ENCODE results near the gene ABLIM2.

ABLIM2 gene

DNA sequence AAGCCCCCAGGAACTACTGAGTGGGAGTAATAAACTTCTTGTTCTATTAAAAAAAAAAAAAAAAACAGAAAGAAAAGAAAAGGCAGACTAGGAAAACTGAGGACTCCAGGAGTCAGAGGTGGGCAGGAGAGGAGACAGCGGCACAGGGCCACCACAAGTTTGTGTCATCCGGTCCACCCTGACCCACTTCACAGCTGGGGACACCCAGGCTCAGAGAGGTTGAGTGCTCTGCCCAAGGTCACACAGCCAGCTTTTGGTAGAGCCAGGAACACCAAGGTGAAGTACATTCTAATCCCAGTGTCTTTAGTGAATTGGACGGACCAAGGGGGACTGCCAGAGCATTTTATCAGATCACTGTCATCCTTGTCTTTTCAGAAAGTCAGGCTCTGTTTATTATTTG, 16.4 kb upstream of the ABLIM2 start:
- no peak for DNase-seq

- DNase-seq, result no peak
Measured at GRCh38 chr4:8173492-8174242, 15.1 kb upstream of the ABLIM2 start.

DNA sequence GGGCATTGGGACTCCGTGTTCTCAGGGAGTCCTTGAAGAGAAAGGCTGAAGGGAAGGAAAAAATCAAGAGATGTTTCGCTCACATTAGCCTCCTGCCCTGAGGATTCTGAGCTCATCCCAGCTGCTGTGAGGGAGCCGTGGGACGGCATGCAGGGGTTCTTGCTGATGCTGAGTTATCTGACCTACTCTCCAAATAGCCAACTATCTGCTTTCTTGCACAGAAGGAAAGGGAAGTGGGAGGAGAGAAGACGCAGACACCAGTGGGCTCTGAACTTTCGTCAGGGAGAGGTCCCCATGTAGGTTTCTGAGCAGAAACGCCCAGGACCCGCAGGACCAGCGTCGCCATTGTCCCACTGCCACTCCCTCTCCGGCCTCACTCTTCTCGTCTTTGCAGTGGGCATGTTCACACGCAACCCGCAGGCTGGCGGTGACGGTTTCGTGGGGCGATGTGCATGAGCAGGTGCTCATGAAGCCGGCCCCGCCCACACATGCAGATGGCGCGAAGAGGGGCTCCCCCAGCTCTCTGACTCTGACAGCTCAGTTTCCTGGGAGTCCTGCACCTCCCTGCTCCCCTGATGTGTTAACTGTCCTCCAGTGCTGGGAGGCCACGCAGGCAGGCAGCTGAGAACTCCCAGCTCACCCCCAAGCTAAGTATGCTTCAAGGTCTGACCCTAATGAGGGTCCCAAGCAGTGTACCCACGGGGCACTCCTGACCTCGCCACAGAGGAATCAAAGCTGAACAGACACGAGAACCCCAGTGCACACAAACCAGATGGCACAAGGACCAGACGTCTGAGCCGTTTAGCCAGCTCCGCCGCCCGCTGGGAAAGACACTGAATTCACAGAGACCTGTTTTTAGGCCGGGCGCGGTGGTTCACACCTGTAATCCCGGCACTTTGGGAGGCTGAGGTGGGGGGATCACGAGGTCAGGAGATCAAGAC, 13.6 kb upstream of the ABLIM2 start:
- DNase-seq, result peak; percentile 63

DNA sequence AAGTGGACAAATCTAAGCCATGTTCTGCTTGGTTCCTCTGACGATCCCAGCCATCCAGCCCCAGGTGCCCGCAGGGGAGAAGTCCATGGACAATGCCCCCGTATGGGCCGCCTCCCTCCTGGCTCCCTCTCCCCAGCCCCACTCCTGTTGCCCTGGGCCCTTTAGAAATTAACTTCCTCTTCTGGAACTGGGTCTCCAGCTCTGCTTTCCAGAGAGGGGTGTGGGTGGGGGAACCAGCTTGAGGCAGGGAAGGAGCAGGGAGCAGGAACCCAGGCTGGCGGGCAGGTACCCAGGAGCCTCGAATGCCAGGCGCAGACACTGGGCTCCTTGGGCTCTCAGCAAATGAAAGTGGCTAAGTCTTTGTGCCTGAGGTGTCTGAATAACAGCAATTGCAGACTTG, 12.7 kb upstream of the ABLIM2 start:
- DNase-seq, result no peak

DNA sequence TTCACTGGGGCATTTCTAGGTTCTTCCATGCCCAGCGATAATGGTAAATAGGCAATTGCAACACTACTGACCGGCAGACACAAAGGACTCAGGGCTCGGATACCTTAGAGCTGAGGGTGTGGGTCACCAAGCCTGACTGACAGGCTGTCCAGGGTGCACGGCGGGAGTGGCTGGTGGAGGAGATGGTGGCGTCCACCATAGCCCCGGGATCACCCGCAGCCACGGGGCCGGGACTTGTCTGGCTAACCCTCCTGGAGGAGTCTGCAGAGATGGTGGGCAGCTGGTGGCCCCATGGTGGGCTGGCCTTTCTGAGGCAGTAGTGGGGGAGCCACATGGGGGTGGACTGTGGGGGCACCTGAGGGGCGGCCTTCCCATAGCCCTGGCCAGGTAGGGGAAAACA, 11.7 kb upstream of the ABLIM2 start:
- no peak for DNase-seq

DNA sequence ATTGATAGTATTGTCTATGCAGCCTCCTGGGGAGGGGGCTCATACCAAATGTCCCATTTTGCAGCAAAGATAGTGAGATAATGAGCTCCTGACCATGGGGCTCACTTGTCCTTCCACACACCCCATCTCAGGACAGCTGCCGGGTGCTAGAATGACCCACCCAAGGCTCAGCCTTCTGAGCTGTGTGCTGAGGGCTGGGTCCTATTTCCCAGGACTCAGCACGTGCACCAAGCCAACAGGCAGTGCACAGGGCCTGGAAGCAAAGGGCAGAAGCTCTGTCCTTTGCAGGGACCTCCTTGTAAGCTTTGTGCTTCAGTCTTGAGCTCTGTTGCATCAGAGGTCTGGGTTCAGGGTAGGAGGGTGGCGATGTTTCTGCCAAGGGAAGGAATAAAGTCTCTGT, 11.2 kb upstream of the ABLIM2 start:
- no peak for DNase-seq

DNA sequence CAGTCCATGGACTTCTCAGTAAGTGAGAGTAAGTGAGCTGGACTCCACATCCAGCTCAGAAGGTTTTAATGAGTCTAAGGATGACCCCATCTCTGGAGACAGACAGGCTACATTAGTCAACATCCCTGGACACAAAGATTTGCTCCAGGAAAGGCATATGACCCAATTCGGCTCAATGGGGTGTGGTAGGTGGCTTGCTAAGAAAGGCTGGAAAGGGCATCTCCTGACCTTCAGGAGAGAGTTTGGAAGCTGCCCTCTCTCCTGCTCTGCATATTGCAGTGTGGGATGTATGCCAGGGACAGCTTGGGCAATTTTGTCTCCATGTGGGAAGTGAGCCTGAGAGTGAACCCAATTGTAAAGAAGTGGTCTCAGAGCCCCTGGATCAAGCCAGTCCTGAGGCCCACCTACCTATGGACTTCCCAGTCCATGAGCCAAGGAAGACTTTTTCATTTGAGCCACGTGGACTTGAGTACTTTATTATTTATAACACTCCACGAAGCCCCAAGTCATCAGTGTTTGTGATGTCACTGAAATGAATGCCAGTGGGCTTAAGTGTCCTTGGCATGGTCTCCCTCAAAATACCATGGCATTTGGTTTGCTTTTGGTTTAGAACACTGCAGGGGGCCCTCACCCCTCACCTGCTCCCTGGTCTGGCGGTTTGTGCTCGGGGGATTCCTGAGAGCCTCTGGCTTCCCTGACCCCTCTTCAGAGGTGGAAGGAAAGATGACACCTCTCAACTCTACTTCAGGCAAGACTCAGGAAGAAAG, 10.4 kb upstream of the ABLIM2 start:
- DNase-seq, result no peak

DNA sequence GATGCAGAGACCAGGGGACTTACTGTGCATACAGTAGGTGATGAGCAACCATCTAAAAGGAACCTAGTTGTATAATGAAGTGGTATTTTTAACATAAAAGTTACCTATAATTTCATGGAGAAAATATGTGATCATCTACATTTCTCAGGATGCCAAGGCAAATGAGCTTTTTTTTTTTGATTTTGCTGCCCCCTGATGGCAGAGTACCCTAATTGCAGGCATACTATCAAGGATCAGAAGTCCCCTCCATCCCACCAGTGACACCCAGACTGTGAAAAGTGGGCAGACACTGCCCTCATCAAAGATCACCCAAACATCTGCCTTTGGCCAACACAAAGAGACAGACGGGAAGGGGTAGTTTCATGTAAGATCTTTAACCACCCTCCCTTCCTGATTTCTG, 9.6 kb upstream of the ABLIM2 start:
- no peak for DNase-seq

DNA sequence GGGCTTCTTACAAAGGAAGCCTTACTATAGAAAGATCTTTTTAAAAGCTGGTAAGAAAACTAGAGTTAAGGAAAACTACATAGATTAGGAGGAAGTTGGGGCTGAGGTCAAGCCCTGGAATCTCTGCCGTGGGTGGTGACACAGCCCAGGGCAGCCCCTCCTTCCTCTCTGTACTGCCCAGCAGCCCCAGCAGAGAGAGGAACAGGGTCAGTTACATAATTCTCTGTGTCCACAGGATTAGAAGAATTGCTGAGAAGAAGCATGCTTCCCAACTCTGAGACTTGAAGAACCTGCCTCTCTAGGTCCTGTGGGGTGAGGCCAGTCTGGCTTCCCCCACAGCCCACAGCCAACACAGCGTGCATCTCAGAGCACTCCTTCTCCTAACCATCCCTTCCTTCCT, 9.2 kb upstream of the ABLIM2 start:
- DNase-seq, result no peak

DNA sequence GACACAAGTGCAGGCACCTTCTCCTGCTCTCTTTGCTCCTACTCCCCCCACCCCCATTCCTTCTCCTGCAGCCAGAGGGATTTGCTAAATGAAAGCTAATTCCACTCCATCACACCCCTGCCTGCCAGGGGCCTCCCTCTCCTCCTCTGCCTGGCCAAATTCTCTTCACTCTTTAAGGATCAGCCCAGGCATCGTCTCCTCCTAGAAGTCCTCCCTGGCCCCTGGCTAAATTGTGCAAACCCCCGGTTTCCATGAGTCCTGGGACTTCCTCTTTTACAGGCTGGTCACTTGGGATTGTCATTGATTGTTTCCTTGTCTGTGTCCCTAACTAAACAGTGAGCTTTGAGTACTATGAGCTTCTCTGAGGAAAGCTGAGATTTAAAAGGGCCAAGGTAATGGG, 8.7 kb upstream of the ABLIM2 start:
- DNase-seq, result no peak

GRCh38 chr4:8165374-8165896, 6.8 kb upstream of the ABLIM2 start:
- DNase-seq, result no peak

DNA sequence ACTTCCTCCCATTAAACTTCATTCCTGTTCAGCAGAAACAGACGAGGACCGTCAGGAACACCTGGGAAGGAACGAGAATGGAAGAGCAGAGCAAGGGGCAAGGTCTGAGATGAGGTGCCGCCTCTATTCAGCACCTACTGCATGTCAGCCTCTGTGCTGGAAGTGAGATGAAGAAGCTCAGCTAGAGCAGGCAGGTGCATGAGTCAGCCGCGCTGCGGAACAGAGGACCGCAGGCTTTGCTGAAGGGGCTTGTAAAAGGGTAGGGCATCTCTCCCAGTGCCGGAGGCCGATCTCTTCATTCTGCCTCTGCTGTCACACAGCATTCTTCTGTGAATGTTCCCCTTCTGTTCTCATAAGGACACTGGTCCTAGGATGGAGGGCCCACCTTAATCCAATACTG, 6.1 kb upstream of the ABLIM2 start:
- no peak for DNase-seq

DNA sequence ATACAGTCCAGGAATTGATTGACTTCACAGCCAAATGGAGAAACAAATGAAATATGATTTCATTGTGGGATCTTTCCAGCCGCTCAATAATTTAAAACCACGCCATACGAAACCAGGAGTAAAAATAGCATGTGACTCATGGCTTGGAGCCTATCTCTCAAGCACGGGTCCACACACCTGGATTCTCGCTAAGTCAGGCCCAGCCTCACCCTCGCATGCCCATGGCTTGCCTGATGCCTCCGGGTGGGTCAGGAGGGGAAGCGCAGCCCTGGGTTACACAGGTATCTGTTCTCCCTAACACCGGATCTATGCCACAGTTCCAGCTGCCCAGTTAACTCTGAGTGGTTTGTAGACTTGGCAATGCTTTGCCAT, 5.6 kb upstream of the ABLIM2 start:
- no peak for DNase-seq

DNA sequence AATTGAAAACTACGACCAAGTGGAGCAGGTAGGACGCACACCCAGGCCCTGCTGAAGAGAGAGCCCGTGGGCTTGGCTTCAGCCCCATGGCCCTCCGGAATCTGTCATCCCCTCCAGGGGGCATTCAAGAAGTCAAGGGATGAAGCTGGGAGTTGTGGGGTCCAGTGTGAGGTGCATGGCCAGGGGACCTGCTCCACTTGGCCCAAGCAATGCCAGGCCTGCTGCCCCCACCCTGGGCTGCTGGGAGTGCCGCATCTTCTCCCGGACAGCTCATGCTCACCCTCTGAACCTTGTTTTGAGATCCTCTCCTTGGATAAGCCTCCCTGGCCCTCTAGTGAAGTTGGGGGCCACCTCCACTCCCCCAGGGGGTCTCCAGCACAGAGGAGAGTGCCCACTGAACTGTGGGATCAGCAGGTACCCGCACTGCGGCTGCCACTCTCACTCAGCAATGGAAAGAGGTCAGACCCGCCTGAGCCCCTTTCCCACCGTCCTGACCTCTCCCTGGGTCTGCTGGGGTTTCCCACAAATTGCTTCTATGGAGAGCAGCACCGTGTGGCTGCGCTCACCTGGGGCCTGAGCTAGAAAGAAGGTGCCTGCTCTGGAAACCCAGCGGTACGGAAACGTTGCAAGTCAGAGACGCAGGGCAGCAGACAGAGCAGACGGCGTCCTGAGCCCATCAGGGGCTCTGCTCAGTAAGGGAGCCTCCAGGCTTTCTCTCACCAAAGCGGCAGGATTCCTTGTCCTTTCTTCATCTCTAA, 5.0 kb upstream of the ABLIM2 start:
- DNase-seq, result no peak

DNA sequence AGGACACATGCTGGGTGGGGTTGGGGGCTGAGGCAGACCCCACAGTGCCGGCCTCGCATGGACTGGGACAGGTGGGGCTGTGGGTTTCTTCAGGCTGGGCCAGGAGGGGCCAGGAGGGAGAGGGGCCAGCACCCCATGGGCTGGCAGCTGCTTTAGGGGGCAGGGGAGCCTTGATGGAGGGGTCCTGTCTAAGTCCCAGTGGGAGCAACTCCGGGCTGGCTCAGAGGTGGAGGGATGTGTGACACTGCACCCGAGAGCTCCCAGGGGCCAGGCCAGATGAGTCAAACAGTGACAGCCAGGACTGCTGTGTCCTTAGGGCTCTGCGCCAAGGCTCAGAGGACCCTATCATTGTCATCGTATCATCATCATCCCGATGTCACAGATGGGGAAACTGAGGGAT, 4.4 kb upstream of the ABLIM2 start:
- no peak for DNase-seq

GRCh38 chr4:8162625-8163024, 4.0 kb upstream of the ABLIM2 start:
- no peak for DNase-seq

- no peak for DNase-seq
Measured at GRCh38 chr4:8160572-8160971, 2.0 kb upstream of the ABLIM2 start.

GRCh38 chr4:8160233-8160560, 1.6 kb upstream of the ABLIM2 start:
- DNase-seq, result no peak

DNA sequence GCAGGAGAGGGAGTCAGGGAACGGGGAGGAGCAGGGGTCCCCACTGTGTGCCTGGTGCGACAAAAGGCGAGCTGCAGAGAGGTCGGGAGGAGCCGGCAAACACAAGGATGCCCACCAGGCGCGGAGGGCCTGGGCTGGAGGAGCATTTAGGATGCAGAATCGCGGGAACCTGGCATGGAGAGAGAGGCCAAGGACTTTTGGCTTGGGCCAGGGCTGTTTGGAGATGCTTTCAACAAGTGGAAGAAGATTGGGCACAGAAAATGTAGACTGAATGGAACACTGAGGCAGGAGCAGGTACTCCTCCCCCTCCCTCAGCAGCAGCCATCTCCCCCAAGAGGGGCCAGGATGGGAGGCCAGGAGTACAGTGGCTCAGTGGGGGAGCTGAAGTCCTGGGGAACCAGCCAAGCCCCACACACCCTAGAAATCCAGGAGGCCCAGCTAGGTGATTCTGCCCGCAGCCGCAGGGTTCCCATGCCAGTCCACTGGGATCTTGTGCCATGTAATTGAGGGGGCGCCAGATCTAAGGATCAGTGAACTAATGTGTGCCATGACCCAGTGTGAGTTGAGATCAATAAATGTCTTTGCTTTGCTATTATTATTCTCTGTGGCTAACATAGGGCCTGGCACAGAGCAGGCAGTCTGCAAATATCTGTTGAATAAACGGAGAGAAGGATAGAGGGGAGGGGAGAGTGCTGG, 1.1 kb upstream of the ABLIM2 start:
- DNase-seq, result no peak

- DNase-seq, result no peak
Measured at GRCh38 chr4:8157944-8158709, 486 bp downstream of the ABLIM2 start.

DNA sequence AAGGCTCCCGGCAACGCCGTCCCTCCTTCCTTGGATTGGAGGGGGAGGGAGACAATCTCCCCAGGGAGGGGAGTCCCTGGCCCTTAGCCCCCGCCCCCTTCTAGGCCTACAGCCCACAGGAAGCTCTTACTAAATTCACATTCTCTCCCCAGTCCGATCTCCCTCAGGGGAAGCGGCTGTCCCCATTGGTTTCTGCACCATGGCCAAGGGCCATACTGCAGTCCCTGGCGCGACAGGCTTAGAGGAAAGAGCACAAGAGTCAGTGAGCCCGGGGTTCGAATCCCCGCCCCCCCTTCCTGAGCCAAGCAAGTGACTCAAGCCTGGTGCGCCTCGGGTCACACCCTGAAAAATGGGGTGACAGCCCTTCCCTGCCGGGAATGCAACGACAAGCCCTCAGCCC, 1.1 kb downstream of the ABLIM2 start:
- DNase-seq, result no peak
